Skin epidermis (tissue), 12 donors: ENCODE measurements around the gene LIPC.

Source experiments
- H3K27ac ChIP-seq, 21 experiments: fragments of 200-600 bp; sonication (generic) in 11 of 21; one replicate each; pipeline ENCODE4 v1.5.0; 2020; ENCODE audit warnings: mild to moderate bottlenecking in 3 of 21, inconsistent platforms in 2 of 21, moderate library complexity in 2 of 21
- H3K4me3 ChIP-seq, 7 experiments: fragments of 200-600 bp; sonication (generic) in 2 of 7; one replicate each; pipeline ENCODE4 v1.5.0; 2020; ENCODE audit warnings: inconsistent platforms in 2 of 7, mild to moderate bottlenecking in 2 of 7, moderate library complexity in 1 of 7

Gene LIPC

GRCh38 chr15:58611731-58612676 lies 180.2 kb downstream of the LIPC start:
- H3K27ac ChIP-seq, result no peak overlapping the region
- H3K4me3 ChIP-seq, result no peak overlapping the region

GRCh38 chr15:58616171-58616570 lies 184.4 kb downstream of the LIPC start:
- Histone ChIP-seq H3K27ac (no peak overlapping the region), H3K4me3 (no peak overlapping the region)
